DND-41 (cell line): ENCODE results near the gene MOK.

Source experiments
- ATAC-seq: fragments of 200-7000 bp; cut with Tn5 transposase; 3 replicates; pipeline ENCODE4 v1.9.1; 2021; ENCODE audit warnings: low read depth; ENCODE audit not compliant: insufficient read depth
- DNase-seq: peaks from one replicate; pipeline ENCODE4 v3.0.0-alpha.2; 2020
- H2AFZ ChIP-seq: 2 replicates; pipeline ENCODE4 v1.6.0; 2012; ENCODE audit warnings: low read depth, low read length
- H3K27ac ChIP-seq: 2 replicates; pipeline ENCODE4 v1.5.1; 2012; ENCODE audit warnings: low read length, inconsistent platforms
- H3K27me3 ChIP-seq: fragments of 200-600 bp; sonication (generic); 2 replicates; pipeline ENCODE4 v1.6.0; 2012; ENCODE audit warnings: low read length, mild to moderate bottlenecking, inconsistent platforms; ENCODE audit not compliant: insufficient read depth, poor library complexity
- H3K36me3 ChIP-seq: 2 replicates; pipeline ENCODE4 v1.5.1; 2012; ENCODE audit warnings: low read length, inconsistent platforms; ENCODE audit not compliant: insufficient read depth
- H3K4me1 ChIP-seq: 2 replicates; pipeline ENCODE4 v1.5.1; 2012; ENCODE audit warnings: mild to moderate bottlenecking, low read length; ENCODE audit not compliant: insufficient read depth
- H3K4me2 ChIP-seq: 2 replicates; pipeline ENCODE4 v1.6.0; 2012; ENCODE audit warnings: mild to moderate bottlenecking, moderate library complexity, low read length, inconsistent platforms; ENCODE audit not compliant: insufficient read depth
- H3K4me3 ChIP-seq, 2 experiments: fragments of 200-600 bp in 1 of 2; shearing (Covaris generic) in 1 of 2; 2 replicates each; pipeline ENCODE4 v1.5.1; 2012 to 2016; ENCODE audit warnings: inconsistent platforms in 2 of 2, low read length in 2 of 2, mild to moderate bottlenecking in 2 of 2, low read depth in 1 of 2, moderate library complexity in 1 of 2
- H3K79me2 ChIP-seq: 2 replicates; pipeline ENCODE4 v1.6.0; 2012; ENCODE audit warnings: low read length, inconsistent platforms; ENCODE audit not compliant: insufficient read depth
- H3K9ac ChIP-seq: 2 replicates; pipeline ENCODE4 v1.6.0; 2012; ENCODE audit warnings: low read depth, mild to moderate bottlenecking, inconsistent platforms, low read length, moderate library complexity
- H3K9me3 ChIP-seq: 2 replicates; pipeline ENCODE4 v1.5.1; 2012; ENCODE audit warnings: low read length, moderate library complexity, mild to moderate bottlenecking, inconsistent platforms; ENCODE audit not compliant: insufficient read depth, severe bottlenecking
- H4K20me1 ChIP-seq: 2 replicates; pipeline ENCODE4 v1.6.0; 2012; ENCODE audit warnings: low read length; ENCODE audit not compliant: insufficient read depth
- EZH2 ChIP-seq: IDR thresholded peaks from 3 replicates; pipeline ENCODE4 v1.6.1; 2012; ENCODE audit warnings: borderline replicate concordance, low read depth, mild to moderate bottlenecking, moderate library complexity, low read length, inconsistent platforms; ENCODE audit not compliant: severe bottlenecking
- TF ChIP-seq, protein P1 (sequence below): IDR thresholded peaks from 2 replicates; pipeline ENCODE4 v1.5.1; 2012; ENCODE audit warnings: borderline replicate concordance, low read length, moderate library complexity, mild to moderate bottlenecking; ENCODE audit not compliant: poor library complexity, severe bottlenecking; ENCODE audit errors: extremely low read depth

The MOK gene

DNA sequence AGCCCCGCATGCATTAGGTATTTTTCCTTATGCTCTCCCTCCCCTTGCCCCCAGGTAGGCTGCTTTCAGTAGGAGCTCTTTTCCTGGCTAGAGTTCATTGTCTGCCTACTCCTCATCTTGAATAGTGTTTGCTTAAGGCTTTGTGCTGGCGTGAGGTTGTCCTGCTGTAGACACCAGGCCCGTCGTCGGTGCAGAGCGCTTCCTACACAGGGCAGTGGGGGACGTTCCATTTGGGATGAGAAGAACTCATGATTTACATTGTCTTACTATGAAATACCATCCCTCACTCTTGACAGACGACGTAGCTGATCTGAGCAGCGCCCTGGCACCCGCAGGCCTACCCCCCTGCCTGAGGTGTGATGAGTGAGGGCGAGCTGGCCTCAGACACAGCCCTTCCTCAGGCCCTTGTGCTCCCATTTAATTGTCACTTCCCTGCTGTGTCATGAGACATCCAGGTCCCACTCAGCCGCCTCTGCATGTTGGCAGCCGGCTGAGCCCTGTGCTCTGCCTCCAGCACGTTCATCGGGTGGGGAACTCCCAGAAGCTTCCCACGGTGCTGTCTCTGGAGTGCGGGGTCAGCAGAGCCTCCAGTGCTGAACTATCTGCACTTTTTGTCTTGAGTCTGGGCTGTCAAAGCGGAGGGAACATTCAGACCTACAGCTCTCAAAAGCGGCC is 89.3 kb downstream of the MOK start:
- DNase-seq (no peak), ATAC-seq (no peak)
- Histone ChIP-seq H3K9ac (no peak overlapping the region), H2AFZ (no peak overlapping the region), H3K4me2 (no peak overlapping the region), H3K27me3 (no peaks in the 10 kb centered on the region), H3K4me1 (no peaks in the 10 kb centered on the region), H3K27ac (no peak overlapping the region), H3K36me3 (peaks cover 25% of the 10 kb centered on the region), H3K79me2 (peaks cover 18% of the 10 kb centered on the region; the same call in 1 of the 2 replicates), H3K9me3 (no peaks in the 10 kb centered on the region), H3K4me3 (no peak overlapping the region), H4K20me1 (peaks cover 49% of the 10 kb centered on the region)
- TF ChIP-seq EZH2, result no peak
- TF ChIP-seq, protein P1, sequence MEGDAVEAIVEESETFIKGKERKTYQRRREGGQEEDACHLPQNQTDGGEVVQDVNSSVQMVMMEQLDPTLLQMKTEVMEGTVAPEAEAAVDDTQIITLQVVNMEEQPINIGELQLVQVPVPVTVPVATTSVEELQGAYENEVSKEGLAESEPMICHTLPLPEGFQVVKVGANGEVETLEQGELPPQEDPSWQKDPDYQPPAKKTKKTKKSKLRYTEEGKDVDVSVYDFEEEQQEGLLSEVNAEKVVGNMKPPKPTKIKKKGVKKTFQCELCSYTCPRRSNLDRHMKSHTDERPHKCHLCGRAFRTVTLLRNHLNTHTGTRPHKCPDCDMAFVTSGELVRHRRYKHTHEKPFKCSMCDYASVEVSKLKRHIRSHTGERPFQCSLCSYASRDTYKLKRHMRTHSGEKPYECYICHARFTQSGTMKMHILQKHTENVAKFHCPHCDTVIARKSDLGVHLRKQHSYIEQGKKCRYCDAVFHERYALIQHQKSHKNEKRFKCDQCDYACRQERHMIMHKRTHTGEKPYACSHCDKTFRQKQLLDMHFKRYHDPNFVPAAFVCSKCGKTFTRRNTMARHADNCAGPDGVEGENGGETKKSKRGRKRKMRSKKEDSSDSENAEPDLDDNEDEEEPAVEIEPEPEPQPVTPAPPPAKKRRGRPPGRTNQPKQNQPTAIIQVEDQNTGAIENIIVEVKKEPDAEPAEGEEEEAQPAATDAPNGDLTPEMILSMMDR, result no peak

DNA sequence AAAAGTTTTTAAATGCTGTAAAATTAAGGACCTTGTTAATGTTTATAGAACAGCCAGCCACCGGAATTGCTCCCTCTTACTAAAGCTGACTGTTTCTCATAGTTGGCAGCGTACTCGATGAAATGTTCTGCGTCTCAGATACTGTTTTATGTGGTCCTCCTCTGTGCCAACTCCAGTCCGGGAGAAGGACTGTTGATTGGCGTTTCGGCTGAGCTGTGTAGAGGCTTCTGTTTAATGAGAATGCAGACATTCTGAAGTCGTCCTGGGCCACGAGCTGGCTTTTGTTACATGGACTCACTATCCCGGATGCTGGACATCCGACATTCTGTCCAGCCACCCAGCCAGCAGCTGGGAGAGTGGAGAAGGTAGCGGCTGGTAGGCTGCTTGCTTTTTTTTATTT is 89.9 kb downstream of the MOK start:
- no peak overlapping the region for H3K27ac ChIP-seq
- H3K4me1 ChIP-seq, result no peaks in the 10 kb centered on the region
- peaks cover 49% of the 10 kb centered on the region for H4K20me1 ChIP-seq
- no peaks in the 10 kb centered on the region for H3K9me3 ChIP-seq
- peaks cover 18% of the 10 kb centered on the region; the same call in 1 of the 2 replicates for H3K79me2 ChIP-seq
- no peak overlapping the region for H3K9ac ChIP-seq
- TF ChIP-seq EZH2, result no peak
- TF ChIP-seq, protein P1, result no peak
- peaks cover 26% of the 10 kb centered on the region for H3K36me3 ChIP-seq
- ATAC-seq (no peak), DNase-seq (no peak)
- no peaks in the 10 kb centered on the region for H3K27me3 ChIP-seq
- no peak overlapping the region for H3K4me2 ChIP-seq
- H2AFZ ChIP-seq, result no peak overlapping the region
- no peak overlapping the region for H3K4me3 ChIP-seq

DNA sequence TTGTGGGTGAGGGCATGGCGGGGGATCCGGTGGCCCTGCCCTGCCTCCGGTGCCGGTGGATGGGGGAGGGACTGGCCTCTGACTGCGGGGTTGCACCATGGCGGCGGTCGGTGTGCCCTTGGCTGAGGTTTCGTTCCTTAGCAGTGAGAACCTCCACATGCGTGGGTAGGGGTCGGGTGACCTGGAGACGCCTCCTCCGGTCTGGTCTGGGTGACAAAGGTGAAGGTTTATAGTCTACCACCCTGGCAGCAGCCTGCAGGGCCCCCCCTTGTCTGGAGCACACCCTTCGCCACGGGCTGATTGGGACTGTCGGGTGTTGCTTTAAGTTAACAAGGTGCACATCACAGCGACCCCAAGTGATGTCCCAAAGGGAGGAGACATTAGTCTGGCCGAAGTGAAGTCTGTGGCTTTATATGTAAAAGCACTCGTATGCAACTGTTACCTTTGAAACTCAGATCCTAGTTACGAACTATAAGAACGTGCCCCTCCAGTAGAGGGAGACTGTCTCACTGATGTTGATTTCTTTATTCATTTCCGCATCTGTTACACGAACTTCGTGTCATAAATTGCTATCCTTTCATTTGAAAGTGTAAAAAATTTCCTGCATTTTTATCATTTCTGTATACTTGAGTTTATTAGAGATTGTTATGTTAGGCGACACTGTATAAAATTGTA is 90.8 kb downstream of the MOK start:
- no peaks in the 10 kb centered on the region for H3K4me1 ChIP-seq
- no peak overlapping the region for H2AFZ ChIP-seq
- H3K36me3 ChIP-seq, result peaks cover 27% of the 10 kb centered on the region
- ATAC-seq (no peak), DNase-seq (no peak)
- H3K79me2 ChIP-seq, result peaks cover 18% of the 10 kb centered on the region; the same call in 1 of the 2 replicates
- no peak overlapping the region for H3K4me3 ChIP-seq
- H3K27me3 ChIP-seq, result no peaks in the 10 kb centered on the region
- no peak overlapping the region for H3K4me2 ChIP-seq
- no peak overlapping the region for H3K9ac ChIP-seq
- peaks cover 45% of the 10 kb centered on the region for H4K20me1 ChIP-seq
- TF ChIP-seq EZH2, result no peak
- TF ChIP-seq, protein P1, result peak; percentile 36
- no peak overlapping the region for H3K27ac ChIP-seq
- no peaks in the 10 kb centered on the region for H3K9me3 ChIP-seq
